Nephron (organoid): Measurements from ENCODE around the gene MAMSTR.

ENCODE experiments used
- H3K27ac Mint-ChIP-seq, 3 experiments: 2 replicates each; pipeline ENCODE4 v1.8.0; 2020; ENCODE audit warnings: mixed read lengths in 3 of 3, mild to moderate bottlenecking in 2 of 3, moderate library complexity in 1 of 3
- H3K27me3 Mint-ChIP-seq: 2 replicates; pipeline ENCODE4 v1.8.0; 2021; ENCODE audit warnings: low read depth, mild to moderate bottlenecking, moderate library complexity, mixed read lengths
- H3K36me3 Mint-ChIP-seq: 2 replicates; pipeline ENCODE4 v1.8.0; 2020; ENCODE audit warnings: low read depth, mixed read lengths
- H3K4me1 Mint-ChIP-seq: 2 replicates; pipeline ENCODE4 v1.8.0; 2020; ENCODE audit warnings: mixed read lengths
- H3K4me3 Mint-ChIP-seq, 3 experiments: 2 replicates each; pipeline ENCODE4 v1.8.0; 2020; ENCODE audit warnings: mild to moderate bottlenecking in 3 of 3, mixed read lengths in 3 of 3, moderate library complexity in 2 of 3
- H3K9me3 Mint-ChIP-seq: 2 replicates; pipeline ENCODE4 v1.8.0; 2020; ENCODE audit warnings: mixed read lengths
- TF ChIP-seq, protein P1 (sequence below), 3 experiments: fragments of 200-600 bp; sonication (generic); IDR thresholded peaks; one replicate each; pipeline ENCODE4 v1.5.0; 2021; ENCODE audit warnings: antibody characterized with exemption in 3 of 3; ENCODE audit not compliant: unreplicated experiment in 3 of 3

MAMSTR gene

DNA sequence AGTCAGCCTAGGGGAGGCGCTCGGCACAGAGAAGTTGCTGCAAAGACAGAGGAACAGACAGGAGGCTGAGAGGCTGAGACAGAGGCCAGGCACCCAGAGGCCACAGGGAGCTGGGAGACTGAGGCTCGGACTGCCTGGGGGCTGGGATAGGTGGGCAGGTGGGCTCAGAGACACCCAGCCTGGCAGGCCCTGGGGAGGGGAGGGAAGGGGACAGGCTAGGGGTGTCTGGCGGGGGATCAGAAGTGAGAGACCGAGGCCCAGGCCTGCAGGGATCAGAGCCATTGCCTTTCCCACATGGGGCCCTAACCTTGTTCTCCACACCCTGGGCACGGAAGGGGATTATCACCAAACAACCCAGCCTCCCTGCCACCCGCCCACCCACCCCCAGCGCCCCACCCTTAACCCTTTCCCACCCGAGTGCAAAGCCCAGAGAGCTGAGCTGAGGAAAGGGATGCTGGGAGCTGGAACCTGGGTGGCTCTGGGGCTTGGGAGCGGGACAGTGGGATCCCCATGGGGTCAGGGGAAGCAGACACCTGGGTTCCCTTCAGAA is 48.0 kb downstream of the MAMSTR start:
- peak overlapping the region in 1 of 3 experiments; percentile 34 for H3K4me3 Mint-ChIP-seq
- no peaks in the 10 kb centered on the region for H3K9me3 Mint-ChIP-seq
- peaks cover 18% of the 10 kb centered on the region for H3K4me1 Mint-ChIP-seq
- peaks cover 8% of the 10 kb centered on the region for H3K27me3 Mint-ChIP-seq
- peak overlapping the region; percentile 55 to 93 (median 80) for H3K27ac Mint-ChIP-seq
- H3K36me3 Mint-ChIP-seq: no peaks in the 10 kb centered on the region
- TF ChIP-seq, protein P1, sequence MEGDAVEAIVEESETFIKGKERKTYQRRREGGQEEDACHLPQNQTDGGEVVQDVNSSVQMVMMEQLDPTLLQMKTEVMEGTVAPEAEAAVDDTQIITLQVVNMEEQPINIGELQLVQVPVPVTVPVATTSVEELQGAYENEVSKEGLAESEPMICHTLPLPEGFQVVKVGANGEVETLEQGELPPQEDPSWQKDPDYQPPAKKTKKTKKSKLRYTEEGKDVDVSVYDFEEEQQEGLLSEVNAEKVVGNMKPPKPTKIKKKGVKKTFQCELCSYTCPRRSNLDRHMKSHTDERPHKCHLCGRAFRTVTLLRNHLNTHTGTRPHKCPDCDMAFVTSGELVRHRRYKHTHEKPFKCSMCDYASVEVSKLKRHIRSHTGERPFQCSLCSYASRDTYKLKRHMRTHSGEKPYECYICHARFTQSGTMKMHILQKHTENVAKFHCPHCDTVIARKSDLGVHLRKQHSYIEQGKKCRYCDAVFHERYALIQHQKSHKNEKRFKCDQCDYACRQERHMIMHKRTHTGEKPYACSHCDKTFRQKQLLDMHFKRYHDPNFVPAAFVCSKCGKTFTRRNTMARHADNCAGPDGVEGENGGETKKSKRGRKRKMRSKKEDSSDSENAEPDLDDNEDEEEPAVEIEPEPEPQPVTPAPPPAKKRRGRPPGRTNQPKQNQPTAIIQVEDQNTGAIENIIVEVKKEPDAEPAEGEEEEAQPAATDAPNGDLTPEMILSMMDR (IDR thresholded peaks at IDR 0.05; ENCODE audit: unreplicated experiment in 3 of 3): no peak

DNA sequence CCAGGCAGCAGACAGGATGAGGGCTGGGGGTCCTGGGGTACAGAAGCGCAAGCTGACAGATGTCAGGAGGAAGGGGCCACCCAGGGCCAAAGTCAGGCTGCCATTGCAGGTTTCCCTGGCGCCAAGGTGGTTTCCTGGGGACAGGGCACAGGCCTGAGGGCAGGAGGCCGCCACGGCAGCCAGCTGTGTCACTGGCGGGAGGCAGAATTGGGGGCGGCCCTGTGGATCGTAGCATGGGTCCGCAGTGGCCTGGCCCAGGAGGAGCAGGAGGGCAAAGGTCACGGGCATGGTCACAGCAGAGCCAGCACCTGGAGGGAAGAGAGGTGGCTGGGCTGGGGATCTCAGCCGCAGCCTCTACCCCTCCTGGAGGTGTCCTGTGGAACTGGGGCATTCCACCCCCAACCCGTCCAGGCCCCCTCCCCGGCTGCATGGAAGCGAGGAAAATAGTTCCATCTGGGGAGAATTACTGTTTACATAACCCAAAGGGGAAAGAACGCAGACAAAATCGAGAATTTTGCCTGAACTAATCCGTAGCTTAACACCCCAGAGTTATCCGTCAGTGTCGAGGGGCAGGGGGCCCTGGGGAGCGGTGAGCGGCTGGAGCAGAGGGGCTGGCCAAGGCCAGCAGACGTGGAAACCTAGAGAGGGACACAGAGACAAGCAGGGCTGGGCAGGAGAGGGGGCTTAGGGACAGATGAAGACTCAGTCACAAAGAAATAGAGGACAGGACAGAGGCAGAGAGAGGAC is 48.7 kb downstream of the MAMSTR start:
- Mint-ChIP-seq H3K27ac (peak overlapping the region; percentile 55 to 93 (median 80)), H3K27me3 (peaks cover 8% of the 10 kb centered on the region), H3K9me3 (no peaks in the 10 kb centered on the region), H3K4me3 (peak overlapping the region in 1 of 3 experiments; percentile 34), H3K36me3 (no peaks in the 10 kb centered on the region), H3K4me1 (peaks cover 16% of the 10 kb centered on the region)
- TF ChIP-seq, protein P1 (IDR thresholded peaks at IDR 0.05; ENCODE audit: unreplicated experiment in 3 of 3): no peak

DNA sequence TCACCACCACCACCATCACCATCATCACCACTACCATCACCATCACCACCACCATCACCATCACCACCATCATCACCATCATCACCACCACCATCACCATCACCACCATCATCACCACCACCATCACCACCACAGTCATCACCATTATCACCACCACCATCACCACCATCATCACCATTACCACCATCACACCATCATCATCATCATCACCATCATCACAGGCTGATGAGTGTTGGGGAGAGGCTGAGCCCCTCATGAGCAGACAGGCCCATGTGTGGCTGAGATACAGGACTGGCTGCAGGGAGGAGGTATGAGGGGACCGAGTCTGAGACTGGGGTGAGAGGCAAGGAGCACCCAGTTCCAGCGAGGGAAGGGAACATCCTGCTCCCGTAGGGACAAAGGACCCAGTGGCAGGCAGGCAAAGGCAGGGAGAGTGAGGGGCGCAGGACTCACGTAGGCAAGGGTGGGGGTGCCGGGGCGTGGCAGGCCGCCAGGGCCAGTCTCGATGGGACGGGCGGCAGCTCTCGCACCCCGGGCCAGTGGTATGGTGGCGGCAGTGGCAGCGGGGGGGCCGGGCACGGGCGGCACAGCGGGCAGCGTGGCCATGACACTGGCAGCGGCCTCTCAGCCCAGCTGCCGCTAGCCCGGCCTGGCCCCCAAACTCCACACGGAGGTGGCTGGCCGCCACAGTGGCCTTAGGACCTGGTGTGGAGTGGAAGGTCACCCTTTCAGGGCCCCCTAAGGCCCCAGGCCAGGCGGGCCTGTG is 49.4 kb downstream of the MAMSTR start:
- Mint-ChIP-seq H3K27me3 (peaks cover under 1% of the 10 kb centered on the region), H3K9me3 (no peaks in the 10 kb centered on the region), H3K4me3 (no peak overlapping the region), H3K4me1 (peaks cover 9% of the 10 kb centered on the region), H3K36me3 (no peaks in the 10 kb centered on the region), H3K27ac (no peak overlapping the region)
- TF ChIP-seq, protein P1 (IDR thresholded peaks at IDR 0.05; ENCODE audit: unreplicated experiment in 3 of 3): no peak

DNA sequence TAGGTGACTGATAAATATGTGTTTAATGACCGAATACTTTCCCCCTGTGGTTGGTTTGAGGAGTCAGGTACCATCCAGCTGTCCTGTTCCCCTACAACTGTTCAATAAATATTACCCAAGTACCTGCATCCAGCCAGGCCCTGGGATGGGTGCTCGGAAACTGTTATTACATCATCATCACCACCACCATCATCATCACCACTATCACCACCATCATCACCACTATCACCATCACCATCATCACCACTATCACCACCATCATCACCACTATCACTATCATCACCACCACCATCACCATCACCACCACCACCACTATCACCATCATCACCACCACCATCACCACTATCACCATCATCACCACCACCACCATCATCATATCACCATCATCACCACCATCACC is 50.8 kb downstream of the MAMSTR start:
- H3K27me3 Mint-ChIP-seq: no peaks in the 10 kb centered on the region
- no peak overlapping the region for H3K4me3 Mint-ChIP-seq
- TF ChIP-seq, protein P1 (IDR thresholded peaks at IDR 0.05; ENCODE audit: unreplicated experiment in 3 of 3): no peak
- no peaks in the 10 kb centered on the region for H3K36me3 Mint-ChIP-seq
- H3K9me3 Mint-ChIP-seq: no peaks in the 10 kb centered on the region
- H3K27ac Mint-ChIP-seq: no peak overlapping the region
- H3K4me1 Mint-ChIP-seq: peaks cover 6% of the 10 kb centered on the region

- no peaks in the 10 kb centered on the region for H3K36me3 Mint-ChIP-seq
- TF ChIP-seq, protein P1 (IDR thresholded peaks at IDR 0.05; ENCODE audit: unreplicated experiment in 3 of 3): no peak
- H3K27ac Mint-ChIP-seq: no peak overlapping the region
- H3K4me3 Mint-ChIP-seq: no peak overlapping the region
- H3K27me3 Mint-ChIP-seq: no peaks in the 10 kb centered on the region
- peaks cover 6% of the 10 kb centered on the region for H3K4me1 Mint-ChIP-seq
- no peaks in the 10 kb centered on the region for H3K9me3 Mint-ChIP-seq
Observed at GRCh38 chr19:48668332-48668731, 51.2 kb downstream of the MAMSTR start.
